Peyer's patch (tissue), 4 donors: ENCODE results near the gene NT5DC3.

ENCODE experiments used
- CTCF ChIP-seq, 6 experiments: fragments of 450-650 bp in 4 of 6; fragments of 200-600 bp in 2 of 6; sonication (generic) in 1 of 6; IDR thresholded peaks; one replicate each; pipeline ENCODE4 v1.5.1; 2017 to 2019; ENCODE audit warnings: antibody characterized with exemption in 6 of 6, mild to moderate bottlenecking in 3 of 6, moderate library complexity in 1 of 6
- POLR2A ChIP-seq, 2 donors: fragments of 450-650 bp; IDR thresholded peaks; one replicate each; pipeline ENCODE4 v1.5.1; 2017; ENCODE audit warnings: antibody characterized with exemption in 2 of 2, mild to moderate bottlenecking in 2 of 2, moderate library complexity in 2 of 2

GRCh38 chr12:103840876-103841689 lies at the start of gene NT5DC3:
- TF ChIP-seq CTCF (IDR thresholded peaks at IDR 0.05) = peak in 1 of 6 experiments; percentile 29
- TF ChIP-seq POLR2A (IDR thresholded peaks at IDR 0.05) = peak; percentile 53 to 79
